Mesodermal cell (in vitro differentiated cells): ENCODE data around the gene MIEF1.

Source experiments
- H3K27ac ChIP-seq: 2 replicates; pipeline ENCODE4 v1.7.0; 2013; ENCODE audit warnings: mild to moderate bottlenecking, low read depth, low read length, moderate library complexity; ENCODE audit not compliant: severe bottlenecking
- H3K36me3 ChIP-seq: 2 replicates; pipeline ENCODE4 v1.7.1; 2013; ENCODE audit warnings: mild to moderate bottlenecking, low read length, moderate library complexity; ENCODE audit not compliant: control insufficient read depth, insufficient read depth
- H3K4me1 ChIP-seq: one replicate; pipeline ENCODE4 v1.7.1; 2013; ENCODE audit warnings: mild to moderate bottlenecking, low read length; ENCODE audit not compliant: insufficient read depth, control insufficient read depth, poor library complexity, severe bottlenecking
- H3K4me3 ChIP-seq: 2 replicates; pipeline ENCODE4 v1.7.0; 2013; ENCODE audit warnings: low read length, control low read depth, mild to moderate bottlenecking; ENCODE audit not compliant: insufficient read depth, poor library complexity, severe bottlenecking; ENCODE audit errors: extremely low read depth
- H3K9me3 ChIP-seq: 2 replicates; pipeline ENCODE4 v1.7.1; 2013; ENCODE audit warnings: mild to moderate bottlenecking, low read length, moderate library complexity; ENCODE audit not compliant: control insufficient read depth
- WGBS, 2 experiments: methylation state at CpG; one replicate each; pipeline ENCODE4 v1.1.5; 2013; ENCODE audit warnings: missing lambda C conversion rate in 2 of 2; ENCODE audit not compliant: insufficient coverage in 2 of 2; 5-methylcytosine and 5-hydroxymethylcytosine counted together

MIEF1 gene

GRCh38 chr22:39546889-39547586, 44.9 kb downstream of the MIEF1 start:
- Histone ChIP-seq H3K9me3 (no peaks in the 10 kb centered on the region), H3K27ac (no peak overlapping the region), H3K4me3 (no peak overlapping the region), H3K4me1 (peaks cover 15% of the 10 kb centered on the region), H3K36me3 (no peaks in the 10 kb centered on the region)
- WGBS, 2 experiments: 33 to 52% methylated on average over 3 of the region's 5 CpGs

- Histone ChIP-seq H3K36me3 (no peaks in the 10 kb centered on the region), H3K9me3 (no peaks in the 10 kb centered on the region), H3K4me1 (peaks cover 15% of the 10 kb centered on the region), H3K27ac (no peak overlapping the region), H3K4me3 (no peak overlapping the region)
- WGBS, 2 experiments: 59% methylated on average over 2 of the region's 2 CpGs; no CpG with 5 or more reads in 1 of the 2 experiments
Observed at GRCh38 chr22:39547587-39547947, 45.5 kb downstream of the MIEF1 start.

GRCh38 chr22:39553429-39553828, 51.3 kb downstream of the MIEF1 start:
- H3K27ac ChIP-seq: no peak overlapping the region
- peaks cover 3% of the 10 kb centered on the region for H3K4me1 ChIP-seq
- WGBS, 2 experiments: 100% methylated on average over 1 of the region's 3 CpGs; no CpG with 5 or more reads in 1 of the 2 experiments
- H3K9me3 ChIP-seq: no peaks in the 10 kb centered on the region
- H3K36me3 ChIP-seq: no peaks in the 10 kb centered on the region
- no peak overlapping the region for H3K4me3 ChIP-seq

GRCh38 chr22:39554151-39554550, 52.1 kb downstream of the MIEF1 start:
- Histone ChIP-seq H3K4me1 (peaks cover 8% of the 10 kb centered on the region), H3K36me3 (no peaks in the 10 kb centered on the region), H3K4me3 (no peak overlapping the region), H3K9me3 (no peaks in the 10 kb centered on the region), H3K27ac (no peak overlapping the region)
- WGBS, 2 experiments: 67 to 87% methylated on average over 1 to 3 of the region's 3 CpGs

- H3K4me1 ChIP-seq: peaks cover 8% of the 10 kb centered on the region
- no peaks in the 10 kb centered on the region for H3K36me3 ChIP-seq
- no peaks in the 10 kb centered on the region for H3K9me3 ChIP-seq
- H3K4me3 ChIP-seq: peak overlapping the region; percentile 21
- 3 to 8% methylated on average over 42 to 53 of the region's 72 CpGs for WGBS, 2 experiments
- H3K27ac ChIP-seq: no peak overlapping the region
Observed at GRCh38 chr22:39556970-39557841, 55.1 kb downstream of the MIEF1 start.

GRCh38 chr22:39558254-39558727, 56.2 kb downstream of the MIEF1 start:
- WGBS, 2 experiments: 11 to 19% methylated on average over 22 to 28 of the region's 34 CpGs
- H3K4me1 ChIP-seq: peaks cover 8% of the 10 kb centered on the region
- no peaks in the 10 kb centered on the region for H3K9me3 ChIP-seq
- no peaks in the 10 kb centered on the region for H3K36me3 ChIP-seq
- peak overlapping the region; percentile 11 for H3K4me3 ChIP-seq
- no peak overlapping the region for H3K27ac ChIP-seq

- no peak overlapping the region for H3K27ac ChIP-seq
- no peaks in the 10 kb centered on the region for H3K9me3 ChIP-seq
- peaks cover 8% of the 10 kb centered on the region for H3K4me1 ChIP-seq
- no peak overlapping the region for H3K4me3 ChIP-seq
- H3K36me3 ChIP-seq: no peaks in the 10 kb centered on the region
- 90 to 99% methylated on average over 11 to 12 of the region's 14 CpGs for WGBS, 2 experiments
Observed at GRCh38 chr22:39558950-39559349, 56.9 kb downstream of the MIEF1 start.

- Histone ChIP-seq H3K27ac (no peak overlapping the region), H3K9me3 (no peaks in the 10 kb centered on the region), H3K36me3 (no peaks in the 10 kb centered on the region), H3K4me3 (no peak overlapping the region), H3K4me1 (peaks cover 8% of the 10 kb centered on the region)
- WGBS, 2 experiments: 55 to 69% methylated on average over 5 to 10 of the region's 11 CpGs
Observed at GRCh38 chr22:39559456-39560105, 57.5 kb downstream of the MIEF1 start.

GRCh38 chr22:39560127-39560526, 58.0 kb downstream of the MIEF1 start:
- H3K27ac ChIP-seq: no peak overlapping the region

GRCh38 chr22:39562839-39563489, 60.9 kb downstream of the MIEF1 start:
- Histone ChIP-seq H3K4me3 (no peak overlapping the region), H3K4me1 (peaks cover 8% of the 10 kb centered on the region), H3K36me3 (no peaks in the 10 kb centered on the region), H3K27ac (no peak overlapping the region), H3K9me3 (no peaks in the 10 kb centered on the region)
- WGBS, 2 experiments: 90 to 92% methylated on average over 8 to 9 of the region's 9 CpGs

More at GRCh38 chr22:39560127-39560526, 58.0 kb downstream of the MIEF1 start:
- WGBS, 2 experiments: 72 to 75% methylated on average over 4 to 6 of the region's 6 CpGs
- Histone ChIP-seq H3K4me1 (peaks cover 8% of the 10 kb centered on the region), H3K4me3 (no peak overlapping the region), H3K9me3 (no peaks in the 10 kb centered on the region), H3K36me3 (no peaks in the 10 kb centered on the region)
